ENCODE data around the gene SEZ6L2. TPM values are rescaled to one million over a fixed set of nuclear protein-coding genes. Genes with fewer than 3 reads are reported as not detected.
A peak's percentile ranks its signal among the peaks of the same experiment; 100 is the strongest.

SEZ6L2 gene
- total RNA-seq, 2 donors from 2014 or later, result 2.6 to 4.6 TPM

- H3K36me3 ChIP-seq, result peaks cover 54% of the 10 kb centered on the region
Observed at GRCh38 chr16:29831490-29831889, 67.9 kb downstream of the SEZ6L2 start.

GRCh38 chr16:29830774-29831173 is 68.6 kb downstream of the SEZ6L2 start:
- Histone ChIP-seq H3K4me3 (no peak overlapping the region), H3K27me3 (no peaks in the 10 kb centered on the region), H3K4me1 (peaks cover 0 to 5% of the 10 kb centered on the region in 2 donors), H3K36me3 (peaks cover 47% of the 10 kb centered on the region), H3K27ac (no peak overlapping the region), H3K9me3 (no peaks in the 10 kb centered on the region)
- TF ChIP-seq CTCF (IDR thresholded peaks at IDR 0.05), result no peak
- no peak for DNase-seq (ENCODE audit: low spot score)

More at GRCh38 chr16:29831490-29831889, 67.9 kb downstream of the SEZ6L2 start:
- no peaks in the 10 kb centered on the region for H3K27me3 ChIP-seq
- DNase-seq (ENCODE audit: low spot score), result no peak
- H3K27ac ChIP-seq, result no peak overlapping the region
- H3K9me3 ChIP-seq, result no peaks in the 10 kb centered on the region
- TF ChIP-seq CTCF (IDR thresholded peaks at IDR 0.05), result no peak
- no peak overlapping the region for H3K4me3 ChIP-seq
- H3K4me1 ChIP-seq, result no peaks in the 10 kb centered on the region

GRCh38 chr16:29826342-29826695 is 73.0 kb downstream of the SEZ6L2 start:
- Histone ChIP-seq H3K27me3 (no peaks in the 10 kb centered on the region), H3K36me3 (peaks cover 6% of the 10 kb centered on the region), H3K4me1 (peaks cover 0 to 48% of the 10 kb centered on the region in 2 donors), H3K27ac (peak overlapping the region; percentile 81 to 82), H3K9me3 (no peaks in the 10 kb centered on the region), H3K4me3 (no peak overlapping the region)
- no peak for DNase-seq (ENCODE audit: low spot score)
- no peak for TF ChIP-seq CTCF (IDR thresholded peaks at IDR 0.05)

DNA sequence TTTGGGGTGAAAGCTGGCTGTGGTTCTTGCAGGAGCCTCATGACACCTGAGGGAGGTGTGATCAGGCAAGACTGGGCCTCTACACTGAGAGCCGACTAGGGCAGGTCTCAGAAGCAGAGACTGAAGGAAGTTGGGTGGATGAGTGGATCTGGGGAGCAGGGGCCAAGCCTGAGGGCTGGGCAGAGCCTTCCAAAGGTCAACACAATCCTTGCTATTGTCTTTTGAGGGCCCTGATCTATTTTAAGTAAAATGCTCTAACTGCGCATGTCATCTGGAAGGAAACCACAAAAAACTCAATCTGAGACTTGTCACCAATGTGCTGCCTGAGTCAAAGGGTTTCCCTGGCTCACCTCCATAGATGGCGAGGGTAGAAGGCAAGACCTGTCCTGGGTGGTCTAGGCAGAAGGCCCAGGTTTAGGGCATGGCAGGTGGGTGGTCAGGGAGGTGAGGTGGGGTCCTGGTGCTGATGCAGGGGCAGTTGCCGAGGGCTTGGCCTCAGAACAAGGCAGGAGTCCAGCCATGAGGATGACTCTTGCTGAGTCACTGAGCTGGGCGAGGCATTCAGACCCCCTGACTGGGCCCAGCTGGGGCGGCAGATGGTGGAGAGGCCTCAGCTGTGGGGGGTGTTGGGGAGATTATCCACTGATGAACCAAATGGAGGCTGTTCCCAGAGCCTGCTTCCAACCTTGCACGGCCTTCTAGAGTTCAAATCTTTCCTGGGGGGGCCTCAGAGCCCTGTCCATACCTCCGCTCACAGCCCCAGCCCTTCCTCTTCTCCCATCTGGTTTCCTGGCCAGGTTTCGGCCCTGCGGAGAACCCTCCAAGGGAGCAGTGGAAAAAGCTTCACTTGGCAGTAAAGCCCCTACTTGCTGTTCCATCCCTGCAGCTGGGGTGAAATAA is 74.0 kb downstream of the SEZ6L2 start:
- Histone ChIP-seq H3K9me3 (no peaks in the 10 kb centered on the region), H3K27ac (peak overlapping the region; percentile 81 to 82), H3K36me3 (no peaks in the 10 kb centered on the region), H3K4me3 (no peak overlapping the region), H3K4me1 (peaks cover 0 to 55% of the 10 kb centered on the region in 2 donors), H3K27me3 (no peaks in the 10 kb centered on the region)
- peak; percentile 81 for DNase-seq (ENCODE audit: low spot score)
- TF ChIP-seq CTCF (IDR thresholded peaks at IDR 0.05), result no peak

DNA sequence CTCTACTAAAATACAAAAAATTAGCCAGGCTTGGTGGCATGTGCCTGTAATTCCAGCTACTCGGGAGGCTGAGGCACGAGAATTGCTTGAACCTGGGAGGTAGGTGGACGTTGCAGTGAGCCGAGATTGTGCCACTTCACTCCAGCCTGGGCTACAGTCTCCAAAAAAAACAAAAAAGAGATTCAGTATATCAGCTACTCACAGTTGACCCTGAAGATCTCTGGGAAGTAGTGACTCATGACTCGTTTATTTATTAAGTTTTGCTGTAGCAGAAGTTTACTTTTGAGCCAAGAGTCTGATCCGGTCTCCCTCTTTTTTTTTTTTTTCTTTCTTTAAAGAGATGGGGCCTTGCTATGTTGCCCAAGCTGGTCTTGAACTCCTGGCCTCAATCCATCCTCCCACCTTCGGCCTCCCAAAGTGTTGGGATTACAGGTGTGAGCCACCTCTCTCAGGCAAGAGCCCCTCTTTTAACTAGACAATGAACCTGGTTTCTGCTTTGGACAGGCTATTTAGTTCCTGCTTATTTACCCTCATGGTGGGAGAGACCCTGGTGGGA is 74.7 kb downstream of the SEZ6L2 start:
- Histone ChIP-seq H3K27ac (peak overlapping the region; percentile 81 to 82), H3K36me3 (no peaks in the 10 kb centered on the region), H3K9me3 (no peaks in the 10 kb centered on the region), H3K4me1 (peaks cover 0 to 62% of the 10 kb centered on the region in 2 donors), H3K27me3 (no peaks in the 10 kb centered on the region), H3K4me3 (no peak overlapping the region)
- no peak for DNase-seq (ENCODE audit: low spot score)
- no peak for TF ChIP-seq CTCF (IDR thresholded peaks at IDR 0.05)

Measured in right atrium auricular region (tissue), 2 donors.